Keratinocyte (primary cell): ENCODE results near the gene TBC1D14. TPM values are rescaled to one million over a fixed set of nuclear protein-coding genes. Genes with fewer than 3 reads are reported as not detected.

Source experiments
- DNase-seq: peaks from one replicate; pipeline ENCODE4 v3.0.0-alpha.2; 2011; ENCODE audit warnings: low read depth, missing footprints, low spot score
- FAIRE-seq: peaks from 2 replicates; lab custom pipeline; 2011; peaks lifted over from hg19 to GRCh38; lab: Jason Lieb, UNC
- H2AFZ ChIP-seq: 2 replicates; pipeline ENCODE4 v1.6.0; 2012; ENCODE audit warnings: low read length, control low read depth, inconsistent platforms; ENCODE audit not compliant: control insufficient read depth
- H3K27ac ChIP-seq: 2 replicates; pipeline ENCODE4 v1.5.1; 2011; ENCODE audit warnings: low read length; ENCODE audit not compliant: control insufficient read depth, insufficient read depth
- H3K27me3 ChIP-seq: 3 replicates; pipeline ENCODE4 v1.6.0; 2011; ENCODE audit warnings: low read length; ENCODE audit not compliant: control insufficient read depth, insufficient read depth; ENCODE audit errors: extremely low read depth
- H3K36me3 ChIP-seq, 2 experiments: 2 replicates in 1 of 2; 3 replicates in 1 of 2; pipeline ENCODE4 v1.5.1; 2011; ENCODE audit warnings: low read length in 2 of 2, mild to moderate bottlenecking in 1 of 2; ENCODE audit not compliant: control insufficient read depth in 2 of 2, insufficient read depth in 2 of 2; ENCODE audit errors: extremely low read depth in 1 of 2
- H3K4me1 ChIP-seq: 3 replicates; pipeline ENCODE4 v1.5.1; 2011; ENCODE audit warnings: low read length; ENCODE audit not compliant: control insufficient read depth, insufficient read depth; ENCODE audit errors: extremely low read depth
- H3K4me2 ChIP-seq: 3 replicates; pipeline ENCODE4 v1.6.0; 2011; ENCODE audit warnings: low read depth, low read length; ENCODE audit not compliant: control insufficient read depth, insufficient read depth; ENCODE audit errors: extremely low read depth
- H3K4me3 ChIP-seq, 3 experiments: fragments of 200-600 bp in 1 of 3; sonication (generic) in 1 of 3; 2 replicates in 2 of 3; 3 replicates in 1 of 3; pipeline ENCODE4 v1.5.1; 2011 to 2016; ENCODE audit warnings: low read length in 3 of 3, mild to moderate bottlenecking in 3 of 3, control low read depth in 2 of 3, inconsistent platforms in 1 of 3, low read depth in 1 of 3, mixed read lengths in 1 of 3, mixed run types in 1 of 3, moderate library complexity in 1 of 3; ENCODE audit not compliant: control insufficient read depth in 2 of 3, insufficient read depth in 2 of 3; ENCODE audit errors: extremely low read depth in 1 of 3
- H3K79me2 ChIP-seq: 2 replicates; pipeline ENCODE4 v1.6.0; 2012; ENCODE audit warnings: low read length; ENCODE audit not compliant: control insufficient read depth, insufficient read depth
- H3K9ac ChIP-seq: 3 replicates; pipeline ENCODE4 v1.6.0; 2011; ENCODE audit warnings: low read length; ENCODE audit not compliant: control insufficient read depth, insufficient read depth; ENCODE audit errors: extremely low read depth
- H3K9me1 ChIP-seq: 3 replicates; pipeline ENCODE4 v1.6.0; 2011; ENCODE audit warnings: low read length; ENCODE audit not compliant: control insufficient read depth, insufficient read depth; ENCODE audit errors: extremely low read depth
- H3K9me3 ChIP-seq: 2 replicates; pipeline ENCODE4 v1.5.1; 2012; ENCODE audit warnings: low read depth, low read length; ENCODE audit not compliant: control insufficient read depth
- H4K20me1 ChIP-seq: 3 replicates; pipeline ENCODE4 v1.6.0; 2011; ENCODE audit warnings: low read length; ENCODE audit not compliant: control insufficient read depth, insufficient read depth; ENCODE audit errors: extremely low read depth
- CTCF ChIP-seq, 3 experiments: IDR thresholded peaks in 1 of 3; conservative IDR thresholded peaks in 1 of 3; optimal IDR thresholded peaks in 1 of 3; 2 replicates in 2 of 3; 3 replicates in 1 of 3; pipeline versions ENCODE3 to v1.5.1; 2011; ENCODE audit warnings: low read length in 3 of 3, mild to moderate bottlenecking in 3 of 3, moderate library complexity in 2 of 3, control low read depth in 1 of 3, inconsistent platforms in 1 of 3; ENCODE audit not compliant: insufficient read depth in 2 of 3; ENCODE audit errors: extremely low read depth in 1 of 3
- EZH2 ChIP-seq: IDR thresholded peaks from one replicate; pipeline ENCODE4 v1.6.1; 2012; ENCODE audit warnings: inconsistent platforms, mild to moderate bottlenecking, low read length, moderate library complexity
- dilution Hi-C: fragments of 300-500 bp; cut with MboI; formaldehyde crosslinking; loops from one replicate; pipeline ENCODE4 v1.7.0; 2020; ENCODE audit warnings: low sequenced_read_pairs; ENCODE audit not compliant: extremely low pct_ligation_motif_present
- polyA plus RNA-seq, 5 experiments: library from polyadenylated mRNA; depleted of rRNA in 3 of 5; stranded (reverse) in 3 of 5; stranded (forward) in 1 of 5; unstranded in 1 of 5; fragments of >200 nt; gene quantifications; 1 replicate in 1 of 5; 2 replicates in 3 of 5; 3 replicates in 1 of 5; pipeline versions ENCODE4 v1.2.1 to v1.2.3, GENCODE V29; 2011 to 2012; ENCODE audit warnings: missing spikeins in 2 of 5, low read depth in 1 of 5, low replicate concordance in 1 of 5

Gene TBC1D14
- polyA plus RNA-seq, 1 donor (not counting 4 experiments of a cell fraction or from before 2014, with no cell fraction given), result 55.1 TPM

GRCh38 chr4:7016512-7016911, 106.9 kb downstream of the TBC1D14 start:
- H3K4me2 ChIP-seq, result no peak overlapping the region
- FAIRE-seq (no peak), DNase-seq (no peak)
- peaks cover 46% of the 10 kb centered on the region in 2 experiments for H3K36me3 ChIP-seq
- H3K4me1 ChIP-seq, result no peaks in the 10 kb centered on the region
- H3K79me2 ChIP-seq, result peaks cover 6% of the 10 kb centered on the region
- H3K9ac ChIP-seq, result no peak overlapping the region
- H3K9me3 ChIP-seq, result no peaks in the 10 kb centered on the region
- dilution Hi-C loops, result no loop called here
- H2AFZ ChIP-seq, result no peak overlapping the region
- no peak overlapping the region for H3K27ac ChIP-seq
- no peaks in the 10 kb centered on the region for H4K20me1 ChIP-seq
- H3K9me1 ChIP-seq, result no peaks in the 10 kb centered on the region
- H3K27me3 ChIP-seq, result no peaks in the 10 kb centered on the region
- H3K4me3 ChIP-seq, result no peak overlapping the region
- no peak for TF ChIP-seq EZH2
- TF ChIP-seq CTCF (optimal IDR thresholded peaks at IDR 0.05 in 1 of 3, IDR thresholded peaks at IDR 0.05 in 1 of 3, conservative IDR thresholded peaks at IDR 0.05 in 1 of 3; ENCODE audit: extremely low read depth in 1 of 3, insufficient read depth in 2 of 3, low read length in 3 of 3), result no peak

- Histone ChIP-seq H3K9me1 (no peaks in the 10 kb centered on the region), H3K36me3 (peaks cover 44 to 56% of the 10 kb centered on the region in 2 experiments), H2AFZ (no peak overlapping the region), H3K79me2 (peaks cover 6% of the 10 kb centered on the region), H3K9ac (no peak overlapping the region), H3K4me2 (no peak overlapping the region), H3K27ac (no peak overlapping the region), H4K20me1 (no peaks in the 10 kb centered on the region), H3K27me3 (no peaks in the 10 kb centered on the region), H3K9me3 (no peaks in the 10 kb centered on the region), H3K4me1 (peaks cover 10% of the 10 kb centered on the region), H3K4me3 (no peak overlapping the region)
- dilution Hi-C loops, result no loop called here
- DNase-seq, result no peak
- TF ChIP-seq EZH2 (no peak), CTCF (optimal IDR thresholded peaks at IDR 0.05 in 1 of 3, IDR thresholded peaks at IDR 0.05 in 1 of 3, conservative IDR thresholded peaks at IDR 0.05 in 1 of 3; ENCODE audit: extremely low read depth in 1 of 3, insufficient read depth in 2 of 3, low read length in 3 of 3) (no peak)
- no peak for FAIRE-seq
These were observed 107.9 kb downstream of the TBC1D14 start for GRCh38 chr4:7017446-7018048.
